ENCODE measurements around the gene CHRNE.

The CHRNE gene

GRCh38 chr17:4901648-4902344, 1.1 kb downstream of the CHRNE start:
- DNase-seq = no peak

- no peak for DNase-seq
Observed at GRCh38 chr17:4901108-4901647, 1.7 kb downstream of the CHRNE start.

GRCh38 chr17:4900231-4901107, 2.4 kb downstream of the CHRNE start:
- DNase-seq = peak; percentile 33

GRCh38 chr17:4899341-4900230, 3.3 kb downstream of the CHRNE start, which contains the start of gene C17orf107:
TSS of gene C17orf107 (plus strand) at chr17:4899536. CDS start at chr17:4899763, 227 bp downstream.
- peak; percentile 96 for DNase-seq

- no peak for DNase-seq
Observed at GRCh38 chr17:4898927-4899326, 4.0 kb downstream of the CHRNE start.

GRCh38 chr17:4898351-4898750, 4.5 kb downstream of the CHRNE start:
- no peak for DNase-seq

- DNase-seq = no peak
Observed at GRCh38 chr17:4897785-4898184, 5.1 kb downstream of the CHRNE start.

- no peak for DNase-seq
Observed at GRCh38 chr17:4897198-4897687, 5.7 kb downstream of the CHRNE start.

GRCh38 chr17:4896332-4897197, 6.3 kb downstream of the CHRNE start:
- DNase-seq = no peak

- DNase-seq = no peak
Observed at GRCh38 chr17:4895657-4896331, 7.1 kb downstream of the CHRNE start.

GRCh38 chr17:4895121-4895520, 7.8 kb downstream of the CHRNE start:
- no peak for DNase-seq

- DNase-seq = no peak
Observed at GRCh38 chr17:4893721-4894560, 9.0 kb downstream of the CHRNE start.

GRCh38 chr17:4893272-4893671, 9.6 kb downstream of the CHRNE start:
- DNase-seq = no peak

GRCh38 chr17:4892499-4893221, 10.2 kb downstream of the CHRNE start:
- DNase-seq = no peak

GRCh38 chr17:4891411-4892410, 11.2 kb downstream of the CHRNE start:
- no peak for DNase-seq

- DNase-seq = no peak
Observed at GRCh38 chr17:4887581-4887980, 15.3 kb downstream of the CHRNE start.

GRCh38 chr17:4886830-4887229, 16.1 kb downstream of the CHRNE start:
- DNase-seq = no peak

GRCh38 chr17:4884489-4884888, 18.4 kb downstream of the CHRNE start:
- DNase-seq = no peak

Data from activated CD4-positive, alpha-beta T cell treated with anti-CD3 and anti-CD28 coated beads, Interleukin-2, amount 50 U/mL, for 4 hours (primary cell).